K562 (cell line): ENCODE data around the gene SOS1. TPM values are rescaled to one million over a fixed set of nuclear protein-coding genes. Genes with fewer than 3 reads are reported as not detected.

Experiments used
- ATAC-seq: fragments of 200-7000 bp; cut with Tn5 transposase; 3 replicates; pipeline ENCODE4 v1.9.1; 2020; ENCODE audit warnings: moderate library complexity
- BruUV-seq: library from RNA; stranded (reverse); fragments of 400-500 nt; replicated peaks from 2 replicates; lab custom pipeline; 2021; lab: Mats Ljungman, UMichigan
- CTCF ChIA-PET: fragments of 300-600 bp; formaldehyde crosslinking; extraction: SDS; loops from one replicate; lab custom pipeline; 2021; ENCODE audit warnings: low intra/inter-chr PET ratio; lab: Yijun Ruan, JAX
- POLR2A ChIA-PET: fragments of 300-600, 350-650 bp; sonication (Branson Sonifier 250); formaldehyde crosslinking; extraction: SDS; loops from one replicate; lab custom pipeline; 2021; ENCODE audit warnings: antibody characterized with exemption, inconsistent platforms; lab: Yijun Ruan, JAX
- DNase-seq, 4 experiments: peaks; one replicate each; pipeline versions ENCODE4 v3.0.0 to v3.0.0-alpha.2; 2011 to 2018; ENCODE audit warnings: low spot score in 3 of 4, mixed read lengths in 3 of 4; ENCODE audit errors: extremely low read depth in 1 of 4
- FAIRE-seq: peaks from 2 replicates; lab custom pipeline; 2011; peaks lifted over from hg19 to GRCh38; lab: Jason Lieb, UNC
- H2AFZ ChIP-seq: 2 replicates; pipeline ENCODE4 v1.6.0; 2011; ENCODE audit warnings: low read depth, low read length, control low read depth, inconsistent platforms
- H3K27ac ChIP-seq: fragments of 200-600 bp; 3 replicates; pipeline ENCODE4 v1.8.0; 2011; ENCODE audit warnings: low read depth, mild to moderate bottlenecking, control low read depth, inconsistent platforms, low read length, moderate library complexity, mixed read lengths; ENCODE audit errors: extremely low read depth
- H3K27me3 ChIP-seq, 2 experiments: fragments of 300-600 bp in 1 of 2; 2 replicates in 1 of 2; 3 replicates in 1 of 2; pipeline versions ENCODE4 v1.6.0 to v1.8.0; 2011; ENCODE audit warnings: inconsistent platforms in 2 of 2, low read length in 2 of 2, mild to moderate bottlenecking in 1 of 2, mixed read lengths in 1 of 2, moderate library complexity in 1 of 2; ENCODE audit not compliant: control insufficient read depth in 2 of 2, insufficient read depth in 2 of 2
- H3K36me3 ChIP-seq: fragments of 300-600 bp; 3 replicates; pipeline ENCODE4 v1.8.0; 2011; ENCODE audit warnings: mild to moderate bottlenecking, low read length, inconsistent platforms; ENCODE audit not compliant: control insufficient read depth, insufficient read depth
- H3K4me1 ChIP-seq, 2 experiments: fragments of 200-600 bp in 1 of 2; replicated peaks in 1 of 2; 2 replicates in 1 of 2; 3 replicates in 1 of 2; pipeline versions ENCODE4 v1.5.1 to v1.8.0; 2011; ENCODE audit warnings: inconsistent platforms in 2 of 2, low read length in 2 of 2, mild to moderate bottlenecking in 1 of 2, mixed read lengths in 1 of 2, moderate library complexity in 1 of 2; ENCODE audit not compliant: control insufficient read depth in 2 of 2, insufficient read depth in 2 of 2
- H3K4me2 ChIP-seq: 2 replicates; pipeline ENCODE4 v1.6.1; 2011; ENCODE audit warnings: low read length, control low read depth, inconsistent platforms, mixed read lengths; ENCODE audit not compliant: insufficient read depth
- H3K4me3 ChIP-seq: fragments of 200-600 bp; sonication (generic), shearing (Covaris generic); 2 replicates; pipeline ENCODE4 v1.5.1; 2016; ENCODE audit warnings: control low read depth, inconsistent platforms
- H3K79me2 ChIP-seq: fragments of 200-600 bp; 3 replicates; pipeline ENCODE4 v1.8.0; 2011; ENCODE audit warnings: low read length, inconsistent platforms; ENCODE audit not compliant: control insufficient read depth, insufficient read depth
- H3K9ac ChIP-seq, 2 experiments: 2 replicates each; pipeline versions ENCODE4 v1.6.0 to v1.6.1; 2011; ENCODE audit warnings: low read depth in 2 of 2, low read length in 2 of 2, control low read depth in 1 of 2, inconsistent platforms in 1 of 2, mild to moderate bottlenecking in 1 of 2, mixed read lengths in 1 of 2; ENCODE audit not compliant: insufficient read depth in 1 of 2
- H3K9me1 ChIP-seq: one replicate; pipeline ENCODE4 v1.6.0; 2011; ENCODE audit warnings: inconsistent platforms, mild to moderate bottlenecking, low read length, moderate library complexity; ENCODE audit not compliant: control insufficient read depth, insufficient read depth
- H3K9me3 ChIP-seq: replicated peaks from 2 replicates; pipeline ENCODE4 v1.5.1; 2011; ENCODE audit warnings: low read depth, low read length, inconsistent platforms; ENCODE audit not compliant: control insufficient read depth, insufficient read depth
- H4K20me1 ChIP-seq: replicated peaks from 2 replicates; pipeline ENCODE4 v1.6.1; 2011; ENCODE audit warnings: low read length, inconsistent platforms, mixed read lengths; ENCODE audit not compliant: control insufficient read depth, insufficient read depth
- ATF3 ChIP-seq, 2 experiments: fragments of 450-650 bp in 1 of 2; sonication (generic) in 1 of 2; formaldehyde crosslinking in 1 of 2; IDR thresholded peaks in 1 of 2; conservative IDR thresholded peaks in 1 of 2; 2 replicates each; pipeline versions ENCODE4 v1.6.1 to v1.8.1; 2016 to 2023; ENCODE audit warnings: mild to moderate bottlenecking in 2 of 2, moderate library complexity in 2 of 2, inconsistent platforms in 1 of 2, missing genetic modification reagents in 1 of 2
- CBX8 ChIP-seq: fragments of 200-600 bp; sonication (generic); IDR thresholded peaks from 2 replicates; pipeline ENCODE4 v1.6.1; 2012; ENCODE audit warnings: borderline replicate concordance, mixed run types, low read depth, mild to moderate bottlenecking, moderate library complexity, mixed read lengths, low read length, control low read depth, inconsistent platforms; ENCODE audit not compliant: poor library complexity, severe bottlenecking; ENCODE audit errors: extremely low read depth
- CHD4 ChIP-seq: fragments of 200-600 bp; sonication (generic); IDR thresholded peaks from 3 replicates; pipeline ENCODE4 v1.6.1; 2012; ENCODE audit warnings: low read depth, mild to moderate bottlenecking, mixed read lengths, low read length, inconsistent platforms; ENCODE audit not compliant: insufficient read depth, insufficient replicate concordance, poor library complexity, severe bottlenecking
- DPF2 ChIP-seq: fragments of 450-650 bp; IDR thresholded peaks from 2 replicates; pipeline ENCODE4 v1.6.1; 2016
- ESRRB ChIP-seq: fragments of 250-450 bp; sonication (Bioruptor Pico); IDR thresholded peaks from 2 replicates; pipeline ENCODE4 v1.5.0; 2020; ENCODE audit warnings: mild to moderate bottlenecking, moderate library complexity, borderline replicate concordance
- ILF3 ChIP-seq: fragments of 450-650 bp; IDR thresholded peaks from 2 replicates; pipeline ENCODE4 v1.6.1; 2018; ENCODE audit warnings: antibody characterized with exemption, mild to moderate bottlenecking, moderate library complexity, borderline replicate concordance
- MTF1 ChIP-seq: fragments of 250-450 bp; sonication (Bioruptor Pico); IDR thresholded peaks from 2 replicates; pipeline ENCODE4 v1.9.0; 2021; ENCODE audit warnings: moderate library complexity, mild to moderate bottlenecking, inconsistent platforms, borderline replicate concordance
- TEAD4 ChIP-seq, 2 experiments: sonication (generic) in 1 of 2; formaldehyde crosslinking in 1 of 2; IDR thresholded peaks; 2 replicates each; pipeline versions ENCODE4 v1.6.1 to v1.8.0; 2012 to 2022; ENCODE audit warnings: borderline replicate concordance in 1 of 2, inconsistent platforms in 1 of 2, low read length in 1 of 2, mild to moderate bottlenecking in 1 of 2, missing genetic modification reagents in 1 of 2
- XRCC3 ChIP-seq: fragments of 450-650 bp; IDR thresholded peaks from 2 replicates; pipeline ENCODE4 v1.6.1; 2017; ENCODE audit warnings: mild to moderate bottlenecking, moderate library complexity
- ZNF24 ChIP-seq: fragments of 450-650 bp; IDR thresholded peaks from 2 replicates; pipeline ENCODE4 v1.6.1; 2016
- ZNF318 ChIP-seq, 2 experiments: fragments of 450-650 bp; IDR thresholded peaks; 2 replicates each; pipeline ENCODE4 v1.6.1; 2016; ENCODE audit warnings: mild to moderate bottlenecking in 2 of 2, borderline replicate concordance in 1 of 2, low read depth in 1 of 2, moderate library complexity in 1 of 2
- WGBS: fragments of 100-300 bp; shearing (Covaris generic); methylation state at CpG from one replicate; pipeline ENCODE4 v1.1.6; 2016; ENCODE audit warnings: low coverage, mixed read lengths; ENCODE audit not compliant: insufficient coverage; ENCODE audit errors: missing lambda C conversion rate; 5-methylcytosine and 5-hydroxymethylcytosine counted together
- in situ Hi-C: fragments of 300-500 bp; cut with MboI; formaldehyde crosslinking; loops from 4 replicates; pipeline ENCODE4 v1.15.0; 2018; ENCODE audit warnings: inconsistent platforms, mixed read lengths
- intact Hi-C: fragments of 100-400 bp; cut with micrococcal nuclease; formaldehyde crosslinking; loops from 2 replicates; pipeline ENCODE4 v1.14.2; 2022
- polyA plus RNA-seq, 8 experiments: library from polyadenylated mRNA; depleted of rRNA in 4 of 8; stranded (reverse) in 5 of 8; unstranded in 3 of 8; fragments of >200 nt; fragmentation: Nextera tagmentation in 2 of 8; fragmentation: Illumina TruSeq in 1 of 8; extraction: Ambion mirVana in 2 of 8; extraction: Trizol in 1 of 8; gene quantifications; 2 replicates each; pipeline versions ENCODE4 v1.2.1 to v1.2.3, GENCODE V29; 2011 to 2014; ENCODE audit warnings: inconsistent platforms in 1 of 8, missing spikeins in 1 of 8
- total RNA-seq, 7 experiments: library from RNA; depleted of rRNA in 6 of 7; stranded (reverse); fragments of >200 nt in 6 of 7; fragmentation: Illumina TruSeq in 2 of 7; extraction: Trizol in 2 of 7; gene quantifications; 2 replicates each; pipeline versions ENCODE4 v1.2.1 to v1.2.3, GENCODE V29; 2011 to 2021; ENCODE audit warnings: low replicate concordance in 1 of 7

Gene SOS1
- total and polyA plus RNA-seq, 9 of the 15 experiments (the other 6 are each of a cell fraction or from before 2014, with no cell fraction given): 2.5 to 27.1 (median 16.3) TPM

GRCh38 chr2:39058101-39058500, 62.8 kb downstream of the SOS1 start:
- no peaks in the 10 kb centered on the region for H3K9me3 ChIP-seq
- WGBS: 84% methylated on average over 3 of the region's 3 CpGs
- no peaks in the 10 kb centered on the region for H3K9me1 ChIP-seq
- in situ Hi-C loops: no loop called here
- FAIRE-seq (no peak), ATAC-seq (no peak), DNase-seq (no peak)
- POLR2A ChIA-PET: no interaction called here
- no peaks in the 10 kb centered on the region for H3K27me3 ChIP-seq
- H3K36me3 ChIP-seq: peaks cover 34% of the 10 kb centered on the region; the same call in 2 of the 3 replicates
- no peak overlapping the region for H3K4me3 ChIP-seq
- H3K27ac ChIP-seq: no peak overlapping the region
- H3K79me2 ChIP-seq: peaks cover 13% of the 10 kb centered on the region; the same call in 2 of the 3 replicates
- CTCF ChIA-PET: interaction anchor here (1.2 kb wide), 1 partner anchor 673 kb away, joined by 4 read pairs; no protein-coding TSS in a partner anchor
- BruUV-seq: no TSS peak
- no peak overlapping the region for H3K9ac ChIP-seq
- H3K4me2 ChIP-seq: no peak overlapping the region
- intact Hi-C loops: no loop called here
- no peak overlapping the region for H2AFZ ChIP-seq
- H3K4me1 ChIP-seq: no peaks in the 10 kb centered on the region
- no peaks in the 10 kb centered on the region for H4K20me1 ChIP-seq
- TF ChIP-seq TEAD4 (IDR thresholded peaks at IDR 0.05; ENCODE audit: low read length) (no peak), TEAD4 (CRISPR knock-in tag; IDR thresholded peaks at IDR 0.05; ENCODE audit: borderline replicate concordance) (no peak), CBX8 (no peak), MTF1 (no peak), DPF2 (no peak), CHD4 (no peak), ZNF24 (no peak), ZNF318 (IDR thresholded peaks at IDR 0.05; ENCODE audit: borderline replicate concordance in 1 of 2, low read depth in 1 of 2) (no peak), ESRRB (no peak), XRCC3 (no peak), ATF3 (IDR thresholded peaks at IDR 0.05) (no peak), ATF3 (CRISPR knock-in tag; conservative IDR thresholded peaks at IDR 0.05) (no peak), ILF3 (no peak)
